CD4-positive, alpha-beta T cell treated with Interleukin-17A for 4 hours (primary cell): ENCODE measurements around the gene FAM181B.

ENCODE experiments used
- DNase-seq: peaks from one replicate; pipeline ENCODE4 v3.0.0-alpha.2; 2020; ENCODE audit warnings: mixed read lengths

The FAM181B gene

GRCh38 chr11:82733444-82734119, at the start of gene FAM181B:
FAM181B (minus strand) TSS chr11:82733864; CDS start chr11:82733729, 135 bp downstream.
- peak; percentile 63 for DNase-seq

GRCh38 chr11:82782825-82783374, 49.2 kb upstream of the FAM181B start:
- no peak for DNase-seq

GRCh38 chr11:82778776-82779175, 45.1 kb upstream of the FAM181B start:
- no peak for DNase-seq

- DNase-seq, result no peak
Measured at GRCh38 chr11:82776377-82776776, 42.7 kb upstream of the FAM181B start.

DNA sequence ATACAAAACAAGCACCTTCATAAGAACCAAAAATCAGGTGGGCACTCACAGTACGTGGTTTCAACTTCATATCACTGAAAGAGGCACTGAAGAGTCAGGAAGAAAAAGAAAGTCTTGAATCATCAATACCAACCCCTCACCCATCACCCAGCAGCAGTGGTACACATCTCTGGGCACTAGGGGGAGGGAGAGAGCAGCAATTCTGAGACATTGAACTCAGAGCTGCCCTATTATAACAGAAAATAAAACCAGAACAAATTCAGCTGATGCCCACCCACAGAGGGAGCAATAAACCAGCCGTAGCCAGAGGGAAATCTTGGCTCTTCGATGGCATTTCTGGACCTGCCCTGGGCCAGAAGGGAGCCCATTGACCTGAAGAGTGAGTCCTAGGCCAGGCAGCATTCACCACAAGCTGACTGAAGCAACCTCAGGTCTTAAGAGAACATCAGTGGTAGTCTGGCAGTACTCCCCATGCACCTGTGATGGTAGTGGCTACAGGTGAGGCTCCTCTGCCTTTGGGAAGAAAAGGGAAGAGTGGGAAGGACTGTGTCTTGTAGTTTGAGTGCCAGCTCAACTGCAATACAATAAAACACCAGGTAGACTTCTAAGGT, 42.2 kb upstream of the FAM181B start:
- DNase-seq, result peak; percentile 39

DNA sequence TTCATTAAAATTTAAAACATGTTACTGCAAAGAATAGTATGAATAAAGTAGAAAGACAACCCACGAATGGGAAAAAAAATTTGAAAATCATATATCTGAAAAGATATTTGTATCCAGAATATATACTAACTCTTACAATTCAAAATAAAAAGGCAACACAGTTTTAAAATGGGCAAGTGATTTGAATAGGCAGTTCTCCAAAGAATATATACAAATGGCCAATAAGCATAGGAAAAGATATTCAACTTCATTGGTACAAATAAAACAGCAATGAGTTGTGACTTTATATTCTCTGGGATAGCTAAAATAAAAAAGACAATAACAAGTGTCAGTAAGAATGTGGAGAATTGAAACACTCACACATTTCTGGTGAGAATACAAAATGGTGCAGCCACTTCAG, 41.6 kb upstream of the FAM181B start:
- no peak for DNase-seq

GRCh38 chr11:82771781-82772180, 38.1 kb upstream of the FAM181B start:
- no peak for DNase-seq

GRCh38 chr11:82767123-82767522, 33.5 kb upstream of the FAM181B start:
- DNase-seq, result no peak

GRCh38 chr11:82765466-82766034, 31.9 kb upstream of the FAM181B start:
- DNase-seq, result peak; percentile 53

DNA sequence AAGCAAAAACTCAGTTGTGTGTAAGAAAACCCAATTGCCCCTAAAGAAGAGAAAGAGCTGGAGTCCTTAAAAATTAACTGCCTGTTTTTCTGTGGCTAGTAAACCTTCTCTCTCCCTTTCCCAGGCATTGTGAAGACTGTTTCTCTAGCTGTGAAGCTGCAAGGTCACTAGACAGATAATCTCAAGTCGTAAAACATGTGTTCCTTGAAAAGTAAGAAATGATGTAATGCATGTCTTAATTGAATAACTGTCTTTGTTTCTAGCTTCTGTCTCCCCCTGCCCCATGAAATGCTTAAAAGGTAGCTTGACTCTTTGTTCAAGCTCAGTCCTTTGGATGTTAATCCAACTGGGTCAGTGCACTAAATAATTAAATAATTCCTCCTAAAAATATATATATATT, 29.5 kb upstream of the FAM181B start:
- no peak for DNase-seq

- no peak for DNase-seq
Measured at GRCh38 chr11:82759649-82760048, 26.0 kb upstream of the FAM181B start.

GRCh38 chr11:82757660-82758357, 24.1 kb upstream of the FAM181B start:
- DNase-seq, result no peak

GRCh38 chr11:82756765-82757639, 23.3 kb upstream of the FAM181B start:
- peak; percentile 33 for DNase-seq

- DNase-seq, result no peak
Measured at GRCh38 chr11:82754410-82754809, 20.7 kb upstream of the FAM181B start.

- no peak for DNase-seq
Measured at GRCh38 chr11:82753921-82754320, 20.3 kb upstream of the FAM181B start.

DNA sequence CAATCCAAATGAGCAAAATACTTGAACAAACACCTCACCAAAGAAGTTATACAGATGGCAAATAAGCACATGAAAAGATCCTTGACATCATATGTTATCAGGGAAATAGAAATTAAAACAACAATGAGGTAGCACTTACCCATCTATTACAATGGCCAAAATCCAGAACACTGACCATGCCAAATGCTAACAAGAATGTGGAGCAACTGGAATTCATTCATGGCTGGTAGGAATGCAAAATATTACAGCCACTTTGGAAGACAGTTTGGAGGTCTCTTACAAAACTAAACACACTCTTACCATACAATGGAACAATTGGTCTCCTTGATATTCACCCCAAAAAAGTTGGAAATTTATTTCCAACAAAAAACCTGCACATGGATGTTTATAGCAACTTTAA, 19.1 kb upstream of the FAM181B start:
- no peak for DNase-seq

DNA sequence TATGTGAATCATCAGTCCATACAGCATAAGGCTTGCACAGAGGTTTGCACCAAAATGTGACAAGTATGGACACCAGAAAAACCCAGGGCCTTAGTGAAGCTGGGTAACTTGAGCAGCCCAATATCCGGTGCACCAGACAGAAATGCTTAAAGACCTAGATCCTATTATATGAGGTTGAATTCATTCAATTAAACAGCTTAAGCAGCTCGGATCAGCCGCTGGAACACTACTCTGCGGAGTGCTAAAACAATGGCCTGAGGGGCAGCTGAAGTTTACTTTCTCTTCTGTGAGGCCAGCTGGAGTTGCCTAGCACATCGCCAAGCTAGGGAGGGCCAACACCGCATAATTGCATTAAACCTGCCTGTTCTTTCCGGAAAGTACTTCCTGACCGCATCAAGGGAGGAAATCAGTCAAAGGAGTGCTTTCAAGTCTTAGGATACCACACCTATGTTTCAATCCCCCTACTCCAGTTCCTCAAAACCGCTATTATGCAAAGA, 17.0 kb upstream of the FAM181B start:
- peak; percentile 29 for DNase-seq

DNA sequence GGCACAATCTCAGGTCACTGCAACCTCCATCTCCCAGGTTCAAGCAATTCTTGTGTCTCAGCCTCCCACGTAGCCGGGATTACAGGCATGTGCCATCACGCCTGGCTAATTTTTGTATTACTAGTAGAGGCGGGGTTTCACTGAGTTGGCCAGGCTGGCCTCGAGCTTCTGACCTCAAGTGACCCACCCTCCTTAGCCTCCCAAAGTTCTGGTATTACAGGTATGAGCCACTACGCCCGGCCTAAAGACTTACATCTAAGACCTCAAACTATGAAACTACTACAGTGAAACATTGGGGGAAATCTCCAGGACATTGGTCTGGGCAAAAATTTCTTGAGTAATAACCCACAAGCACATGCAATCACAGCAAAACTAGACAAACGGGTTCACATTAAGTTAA, 13.8 kb upstream of the FAM181B start:
- no peak for DNase-seq

DNA sequence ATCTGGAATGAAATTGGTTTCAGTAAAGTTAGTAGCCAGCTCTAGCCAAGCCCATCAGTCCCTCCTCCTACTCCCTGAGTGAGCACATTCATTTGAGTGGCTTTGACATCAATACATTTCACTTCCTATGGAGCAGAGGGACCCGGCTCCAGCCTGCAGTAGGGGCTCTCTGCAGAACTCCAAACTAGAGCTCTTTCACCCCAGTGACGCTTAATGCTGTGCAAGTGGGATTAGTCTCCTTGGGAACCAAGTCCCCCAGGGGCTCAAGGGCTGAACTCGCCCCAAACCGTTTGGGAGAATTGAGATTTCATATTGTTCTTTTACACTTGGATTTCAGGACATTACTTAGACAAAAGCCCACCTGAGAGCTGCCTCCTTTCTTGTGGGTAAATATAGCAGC, 4.4 kb upstream of the FAM181B start:
- no peak for DNase-seq

DNA sequence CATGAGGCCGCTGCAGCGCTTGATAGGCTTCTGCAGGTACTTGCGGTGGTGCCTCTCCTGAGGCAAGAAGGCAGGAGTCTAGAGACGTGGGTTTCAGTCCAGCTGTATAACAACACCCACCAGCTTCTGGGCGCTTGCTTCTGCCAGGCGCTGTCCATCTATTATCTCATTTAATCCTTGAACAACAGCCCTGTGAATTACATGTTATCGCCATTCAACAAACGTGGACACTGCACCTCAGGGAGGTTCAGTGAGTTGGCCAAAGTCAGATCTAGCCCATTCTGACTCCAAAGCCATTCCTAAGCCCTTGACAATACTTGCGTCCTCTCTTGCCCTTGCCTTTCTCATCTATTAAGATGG, 436 bp upstream of the FAM181B start:
- DNase-seq, result no peak

DNA sequence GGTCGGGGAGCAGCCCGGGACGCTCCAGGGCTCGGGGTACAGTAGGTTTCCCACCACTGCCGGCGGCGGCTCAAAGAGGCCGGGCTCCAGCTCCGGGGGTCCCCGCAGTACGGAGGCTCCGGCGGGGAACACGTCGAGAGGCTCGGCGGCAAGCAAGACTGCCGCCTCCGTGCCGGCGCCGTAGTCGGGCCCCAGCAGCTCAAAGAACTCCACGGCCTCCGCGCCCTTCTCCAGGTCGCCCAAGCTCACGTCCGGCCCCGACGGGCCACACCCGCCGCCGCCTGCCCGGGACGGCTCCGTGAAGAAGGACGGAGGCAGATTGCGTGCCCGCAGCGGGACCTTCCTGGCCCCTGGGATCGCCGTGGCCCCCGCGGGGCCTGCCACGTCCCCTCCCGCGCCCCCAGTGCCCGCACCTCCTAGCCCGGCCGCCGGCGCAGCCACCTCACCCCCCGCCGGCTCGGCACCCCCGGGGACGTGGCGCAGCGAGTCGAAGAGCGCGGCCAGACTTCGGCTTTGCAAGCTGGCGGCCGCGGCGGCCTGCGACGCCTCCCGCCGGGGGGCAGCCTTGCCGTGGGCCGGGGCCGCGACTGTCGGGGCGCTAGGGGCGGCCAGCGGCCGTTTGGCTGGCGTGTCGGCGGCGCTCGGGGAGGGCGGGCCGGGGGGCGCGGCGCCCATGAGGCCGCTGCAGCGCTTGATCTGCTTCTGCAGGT, 775 bp downstream of the FAM181B start:
- DNase-seq, result peak; percentile 37

- DNase-seq, result peak; percentile 6
Measured at GRCh38 chr11:82732348-82732733, 1.3 kb downstream of the FAM181B start.
